HG03103 (cell line): ENCODE measurements around the gene HYAL1.
"Not testable (repeated sequence)": the region's sequence is repeated elsewhere in the genome, so short reads cannot be mapped to it uniquely, and the experiment has no call there.

Source experiments
- ATAC-seq: cut with Tn5 transposase; IDR thresholded peaks from one replicate; pipeline ENCODE4 v1.9.1; 2021; ENCODE audit warnings: low read depth; ENCODE audit not compliant: unreplicated experiment

HYAL1 gene

GRCh38 chr3:50295553-50296431, 7.6 kb downstream of the HYAL1 start:
- no peak for ATAC-seq

DNA sequence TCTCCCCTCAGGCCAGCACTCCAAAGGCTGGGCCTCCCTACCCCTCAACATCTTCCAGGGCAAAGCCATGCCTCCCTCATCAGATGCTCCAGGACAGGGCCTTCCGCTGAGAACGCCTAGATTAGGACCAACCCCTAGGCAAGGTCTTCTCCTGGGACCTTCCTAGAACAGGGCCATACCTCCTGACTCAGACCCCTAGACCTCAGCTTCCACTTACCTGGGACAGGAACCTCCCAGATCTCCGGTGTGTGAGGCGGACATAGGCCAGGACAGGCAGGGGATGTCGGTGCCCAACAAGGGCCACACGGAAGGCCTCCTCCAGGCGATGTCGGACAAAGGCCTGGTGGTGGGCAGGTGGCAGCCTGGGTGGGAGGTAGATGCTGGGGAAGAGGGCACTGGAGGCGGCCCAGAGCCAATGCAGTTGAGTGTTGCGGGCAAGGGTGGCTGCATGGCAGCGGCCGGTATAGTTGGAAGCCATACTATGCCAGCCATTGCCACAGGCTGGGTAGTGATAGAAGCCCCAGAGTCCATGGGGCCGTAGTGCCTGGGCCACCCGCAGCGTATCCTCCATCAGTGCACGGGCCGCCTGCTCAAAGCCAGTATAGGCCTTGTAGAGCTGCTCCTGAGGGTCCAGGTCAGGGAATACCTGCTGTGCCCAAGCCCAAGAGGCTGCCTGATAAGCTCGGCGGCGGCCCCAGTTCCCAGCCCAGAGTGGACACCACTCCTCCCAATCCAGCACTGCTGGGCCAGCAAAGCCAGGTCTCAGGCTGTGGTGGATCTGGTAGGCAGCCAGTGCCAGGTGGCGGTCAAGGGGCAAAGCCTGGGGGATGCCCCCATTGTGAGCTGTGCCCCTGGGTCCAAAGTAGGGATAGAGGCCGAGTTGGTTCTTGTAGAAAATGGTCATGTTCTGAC, 8.6 kb downstream of the HYAL1 start:
- no peak for ATAC-seq

- ATAC-seq = no peak
Observed at GRCh38 chr3:50294089-50294488, 9.3 kb downstream of the HYAL1 start.

GRCh38 chr3:50293079-50293801, 10.1 kb downstream of the HYAL1 start:
- no peak for ATAC-seq

- ATAC-seq = peak; percentile 92
Observed at GRCh38 chr3:50292159-50293078, 11.0 kb downstream of the HYAL1 start, which contains the start of gene IFRD2. Gene IFRD2 (minus strand): TSS chr3:50292429. CDS start chr3:50292274, 155 bp downstream.

GRCh38 chr3:50290161-50290641, 13.2 kb downstream of the HYAL1 start:
- ATAC-seq = no peak

DNA sequence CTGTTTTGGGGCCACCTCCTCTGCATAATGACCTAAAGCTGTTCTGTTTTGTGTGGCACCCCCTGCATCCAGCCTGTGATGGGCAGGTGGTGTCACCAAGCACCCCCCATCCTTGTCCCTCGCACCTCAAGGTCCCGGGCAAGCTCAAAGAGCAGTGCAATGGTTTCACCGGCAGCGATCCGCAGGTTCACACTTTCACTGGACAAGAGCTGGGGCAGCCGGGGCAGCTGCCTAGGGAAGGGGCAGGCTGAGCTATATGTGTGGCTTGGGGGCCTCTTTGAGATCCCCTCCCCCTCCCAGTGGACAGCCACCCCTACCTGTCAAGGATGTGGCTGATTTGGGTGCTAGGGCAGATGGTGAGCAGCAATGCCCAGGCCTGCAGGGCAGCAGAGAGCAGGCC, 14.2 kb downstream of the HYAL1 start:
- ATAC-seq = no peak

DNA sequence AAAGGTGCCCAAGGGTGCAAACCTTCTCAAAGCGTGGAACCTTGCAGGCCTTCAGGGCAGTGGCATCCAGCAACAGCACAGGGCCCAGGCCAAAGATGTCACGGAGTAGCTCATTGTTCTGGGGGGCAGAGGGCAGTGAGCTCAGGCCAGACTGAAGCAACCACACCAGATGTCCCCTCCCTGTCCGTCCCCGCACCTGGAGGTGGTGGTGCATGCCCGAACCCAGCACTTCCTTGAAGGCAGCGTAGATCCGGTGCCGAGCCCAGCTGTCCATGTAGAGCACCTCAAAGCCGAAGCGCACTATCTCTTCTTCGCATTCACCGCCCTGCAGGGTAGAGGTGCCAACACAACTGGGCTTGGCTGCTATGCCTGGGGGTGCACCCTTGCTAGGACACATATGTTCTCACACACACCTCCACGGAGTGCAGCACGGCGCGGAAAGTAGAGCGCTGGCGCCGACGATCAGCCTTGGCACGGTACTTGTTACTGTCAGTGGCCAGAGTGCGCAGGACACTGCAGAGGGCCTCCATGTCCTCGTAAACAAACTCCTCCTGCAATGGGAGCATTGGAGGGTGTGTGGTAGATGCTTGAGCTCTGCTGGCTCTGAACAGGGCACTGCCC, 14.9 kb downstream of the HYAL1 start:
- ATAC-seq = no peak

- ATAC-seq = no peak
Observed at GRCh38 chr3:50287262-50287661, 16.1 kb downstream of the HYAL1 start.

- no peak for ATAC-seq
Observed at GRCh38 chr3:50286322-50287227, 16.8 kb downstream of the HYAL1 start.

GRCh38 chr3:50284121-50284520, 19.3 kb downstream of the HYAL1 start:
- not testable (repeated sequence) for ATAC-seq

DNA sequence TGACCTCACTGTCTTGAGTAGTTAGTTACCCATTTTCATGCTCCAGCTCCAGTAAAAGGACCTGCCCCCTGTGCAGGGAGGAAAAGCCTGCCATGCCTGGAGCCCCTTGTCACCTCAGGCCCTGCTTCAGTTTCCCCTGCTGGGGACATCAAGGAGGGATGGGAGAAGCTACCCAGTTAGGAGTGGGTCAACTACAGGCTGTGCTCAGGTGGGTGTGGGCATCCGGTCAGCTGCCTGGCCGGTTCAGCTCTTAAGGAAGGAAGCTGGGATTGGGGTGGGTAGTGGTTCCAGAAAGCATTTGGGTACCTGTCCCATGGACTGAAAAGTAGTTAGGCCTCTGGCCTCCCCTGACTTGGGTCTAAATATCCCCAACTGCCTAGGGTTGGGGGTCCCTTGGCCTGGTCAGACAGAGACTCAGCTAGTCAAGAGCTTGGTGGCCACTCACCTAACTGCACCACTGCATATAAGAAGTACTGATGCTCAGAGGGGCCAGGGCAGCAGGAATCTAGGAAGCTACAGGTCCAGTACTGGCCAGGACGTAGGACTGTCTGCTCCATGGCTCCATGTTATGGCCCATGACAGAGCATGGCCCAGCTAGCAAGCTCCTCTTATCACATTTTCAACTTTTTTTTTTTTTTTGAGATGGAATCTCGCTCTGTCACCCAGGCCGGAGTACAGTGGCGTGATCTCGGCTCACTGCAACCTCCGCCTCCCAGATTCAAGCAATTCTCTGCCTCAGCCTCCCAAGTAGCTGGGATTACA, 23.9 kb downstream of the HYAL1 start:
- no peak for ATAC-seq

DNA sequence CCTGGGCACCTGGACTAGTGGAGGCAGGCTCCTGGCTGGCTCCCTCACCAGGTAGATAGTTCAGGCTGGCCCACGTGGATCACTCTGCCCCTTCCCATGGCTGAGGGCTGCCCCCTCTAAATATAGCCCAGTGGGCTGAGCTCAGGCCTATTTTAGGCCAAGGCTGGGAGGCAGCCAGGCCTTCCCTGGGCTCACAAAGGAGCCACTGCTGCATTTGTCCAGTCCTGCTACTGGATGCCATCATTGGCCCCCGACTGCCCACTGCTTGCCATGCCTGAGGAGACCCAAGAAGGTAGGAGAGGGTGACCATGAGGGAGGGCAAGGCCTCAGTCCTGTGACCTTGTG, 24.5 kb downstream of the HYAL1 start, which contains the start of gene LSMEM2:
LSMEM2 (plus strand) TSS at position 208 of the 345 bp plus-strand sequence; CDS start at position 235, 27 bp downstream.
- ATAC-seq = no peak

GRCh38 chr3:50278123-50278879, 25.1 kb downstream of the HYAL1 start:
- no peak for ATAC-seq

GRCh38 chr3:50276762-50277101, 26.6 kb downstream of the HYAL1 start:
- ATAC-seq = no peak

DNA sequence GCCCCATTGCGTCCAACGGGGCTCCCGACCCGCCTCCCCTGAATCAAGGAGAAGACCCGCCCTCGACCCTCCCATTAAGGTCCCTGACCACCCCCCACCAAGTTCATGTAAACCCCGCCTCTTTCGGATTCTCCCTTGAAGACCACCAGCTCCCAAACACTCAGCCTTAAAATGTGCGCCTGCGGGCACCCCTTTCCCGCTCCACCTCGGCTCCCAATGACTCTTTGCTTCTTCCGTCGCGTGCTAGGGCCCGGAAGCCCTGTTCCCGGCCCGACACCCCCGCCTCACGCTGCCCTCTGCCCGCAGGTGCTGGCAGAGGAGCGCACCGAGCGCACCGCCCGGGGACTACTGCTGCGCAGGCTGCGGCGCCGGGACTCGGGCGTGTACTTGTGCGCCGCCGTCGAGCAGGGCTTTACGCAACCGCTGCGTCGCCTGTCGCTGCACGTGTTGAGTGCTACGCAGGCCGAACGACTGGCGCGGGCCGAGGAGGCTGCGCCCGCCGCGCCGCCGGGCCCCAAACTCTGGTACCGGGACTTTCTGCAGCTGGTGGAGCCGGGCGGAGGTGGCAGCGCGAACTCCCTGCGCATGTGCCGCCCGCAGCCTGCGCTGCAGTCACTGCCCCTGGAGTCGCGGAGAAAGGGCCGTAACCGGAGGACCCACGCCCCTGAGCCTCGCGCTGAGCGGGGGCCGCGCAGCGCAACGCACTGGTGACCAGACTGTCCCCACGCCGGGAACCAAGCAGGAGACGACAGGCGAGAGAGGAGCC, 27.2 kb downstream of the HYAL1 start:
- ATAC-seq = no peak
